Psoas muscle (tissue), 8 donors: ENCODE results near the gene CRACDL. TPM values are rescaled to one million over a fixed set of nuclear protein-coding genes. Genes with fewer than 3 reads are reported as not detected.
"Not testable (repeated sequence)": the region's sequence is repeated elsewhere in the genome, so short reads cannot be mapped to it uniquely, and the experiment has no call there.

Experiments used
- ATAC-seq, 4 donors: fragments of 200-7000 bp; cut with Tn5 transposase; one replicate each; pipeline ENCODE4 v1.9.1; 2020; ENCODE audit warnings: moderate library complexity in 3 of 4, mild to moderate bottlenecking in 2 of 4
- DNase-seq, 2 donors: peaks; one replicate each; pipeline ENCODE4 v3.0.0-alpha.2; 2020
- H3K27ac ChIP-seq: fragments of 200-600 bp; one replicate; pipeline ENCODE4 v1.8.0; 2022
- H3K27me3 ChIP-seq, 3 donors: fragments of 200-600 bp in 1 of 3; one replicate each; pipeline versions ENCODE4 v1.6.1 to v1.8.0; 2013 to 2022; ENCODE audit warnings: low read length in 2 of 3, mild to moderate bottlenecking in 2 of 3, moderate library complexity in 1 of 3; ENCODE audit not compliant: insufficient read depth in 3 of 3
- H3K36me3 ChIP-seq, 2 donors: fragments of 200-600 bp in 1 of 2; one replicate each; pipeline versions ENCODE4 v1.6.1 to v1.8.0; 2013 to 2022; ENCODE audit warnings: low read depth in 1 of 2, mild to moderate bottlenecking in 1 of 2, moderate library complexity in 1 of 2; ENCODE audit not compliant: insufficient read depth in 1 of 2
- H3K4me1 ChIP-seq: fragments of 200-600 bp; one replicate; pipeline ENCODE4 v1.8.0; 2022
- H3K4me3 ChIP-seq: fragments of 200-600 bp; one replicate; pipeline ENCODE4 v1.8.0; 2022; ENCODE audit warnings: mild to moderate bottlenecking
- H3K9me3 ChIP-seq: fragments of 200-600 bp; one replicate; pipeline ENCODE4 v1.8.0; 2022
- CTCF ChIP-seq: fragments of 200-600 bp; IDR thresholded peaks from one replicate; pipeline ENCODE4 v1.8.0; 2022; ENCODE audit warnings: antibody characterized with exemption
- WGBS, 3 donors: extraction: QIAGEN DNeasy Blood & Tissue Kit; methylation state at CpG; one replicate each; pipeline versions ENCODE4 v1.1.6 to v1.1.7; 2013; 5-methylcytosine and 5-hydroxymethylcytosine counted together
- intact Hi-C, 2 donors: fragments of 100-400 bp; cut with DNase I; formaldehyde crosslinking; loops; one replicate each; pipeline versions ENCODE4 v1.11.0 to v1.14.2; 2022
- polyA plus RNA-seq, 3 donors: library from polyadenylated mRNA; stranded (reverse); fragments of 200-250 nt; gene quantifications; one replicate each; pipeline ENCODE4 v1.2.3, GENCODE V29; 2013
- total RNA-seq, 4 donors: library from RNA; stranded (reverse); fragmentation: NEBNext Ultra II Directional in 2 of 4; extraction: Animal tissue kit (Norgen Biotek cat#: 25700) in 2 of 4; gene quantifications; one replicate each; pipeline versions ENCODE4 v1.2.1 to v1.2.4, GENCODE V29; 2021 to 2023
- donor health status: healthy with polysubstance abuse.
- donor health status: DM: no; HTN: no; CAD: no; lungs with moderate emphysema.
- donor health status: Bipolar disorder and iron deficiency.
- donor health status: healthy.
- donor health status: DM: yes; HTN: yes; CAD: no.
- donor health status: DM: no; HTN: no; CAD: no.
- donor health status: DM: no; HTN: no; CAD: no.
- donor health status: DM: yes; HTN: yes; CAD: no.

CRACDL gene
- total and polyA plus RNA-seq, 7 donors, result 0.97 to 3.1 (median 2.3) TPM

- no peaks in the 10 kb centered on the region for H3K27me3 ChIP-seq
- no peak for DNase-seq
- WGBS, 3 donors, result 96 to 97% (median 97%) methylated on average over 3 of the region's 3 CpGs
- no peak for ATAC-seq
- H3K9me3 ChIP-seq, result no peaks in the 10 kb centered on the region
- H3K4me3 ChIP-seq, result no peak overlapping the region
- intact Hi-C loops, result loop anchor here in 1 of 2 donors (2.0 kb wide), 1 partner anchor 20 kb away; no protein-coding TSS in a partner anchor
- H3K36me3 ChIP-seq, result no peaks in the 10 kb centered on the region
- no peaks in the 10 kb centered on the region for H3K4me1 ChIP-seq
- TF ChIP-seq CTCF, result no peak
- no peak overlapping the region for H3K27ac ChIP-seq
These were observed 34.7 kb downstream of the CRACDL start for GRCh38 chr2:98901291-98901690.

GRCh38 chr2:98900721-98901120 lies 35.3 kb downstream of the CRACDL start:
- Histone ChIP-seq H3K36me3 (no peaks in the 10 kb centered on the region), H3K4me1 (no peaks in the 10 kb centered on the region), H3K9me3 (no peaks in the 10 kb centered on the region), H3K4me3 (no peak overlapping the region), H3K27ac (no peak overlapping the region), H3K27me3 (no peaks in the 10 kb centered on the region)
- DNase-seq, result no peak
- WGBS, 3 donors, result 77 to 86% (median 83%) methylated on average over 8 of the region's 8 CpGs
- intact Hi-C loops, result loop anchor here in 1 of 2 donors (2.0 kb wide), 1 partner anchor 20 kb away; no protein-coding TSS in a partner anchor
- no peak for TF ChIP-seq CTCF
- no peak for ATAC-seq

DNA sequence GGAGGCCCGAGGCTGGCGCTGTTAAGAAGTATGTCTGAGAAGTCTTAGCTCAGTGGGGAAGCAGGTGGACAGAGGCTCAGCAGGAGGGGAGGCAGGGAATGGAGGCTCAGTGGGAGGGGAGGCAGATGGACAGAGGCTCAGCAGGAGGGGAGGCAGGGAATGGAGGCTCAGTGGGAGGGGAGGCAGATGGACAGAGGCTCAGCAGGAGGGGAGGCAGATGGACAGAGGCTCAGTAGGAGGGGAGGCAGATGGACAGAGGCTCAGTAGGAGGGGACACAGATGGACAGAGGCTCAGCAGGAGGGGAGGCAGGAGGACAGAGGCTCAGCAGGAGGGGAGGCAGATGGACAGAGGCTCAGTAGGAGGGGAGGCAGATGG lies 36.3 kb downstream of the CRACDL start:
- H3K27ac ChIP-seq, H3K27me3 ChIP-seq, H3K36me3 ChIP-seq, H3K4me1 ChIP-seq, H3K9me3 ChIP-seq, ATAC-seq, DNase-seq, H3K4me3 ChIP-seq: not testable (repeated sequence)
- intact Hi-C loops, result loop anchor here in 1 of 2 donors (2.0 kb wide), 1 partner anchor 21 kb away; no protein-coding TSS in a partner anchor
- 91 to 95% (median 92%) methylated on average over 2 of the region's 2 CpGs for WGBS, 3 donors

GRCh38 chr2:98899041-98899702 lies 36.9 kb downstream of the CRACDL start:
- H3K36me3 ChIP-seq, result no peaks in the 10 kb centered on the region
- no peaks in the 10 kb centered on the region for H3K9me3 ChIP-seq
- intact Hi-C loops, result no loop called here
- 79 to 80% (median 79%) methylated on average over 5 of the region's 5 CpGs for WGBS, 3 donors
- no peak for TF ChIP-seq CTCF
- no peak overlapping the region for H3K27ac ChIP-seq
- DNase-seq (no peak), ATAC-seq (no peak)
- H3K4me1 ChIP-seq, result no peaks in the 10 kb centered on the region
- H3K27me3 ChIP-seq, result no peaks in the 10 kb centered on the region
- H3K4me3 ChIP-seq, result no peak overlapping the region

DNA sequence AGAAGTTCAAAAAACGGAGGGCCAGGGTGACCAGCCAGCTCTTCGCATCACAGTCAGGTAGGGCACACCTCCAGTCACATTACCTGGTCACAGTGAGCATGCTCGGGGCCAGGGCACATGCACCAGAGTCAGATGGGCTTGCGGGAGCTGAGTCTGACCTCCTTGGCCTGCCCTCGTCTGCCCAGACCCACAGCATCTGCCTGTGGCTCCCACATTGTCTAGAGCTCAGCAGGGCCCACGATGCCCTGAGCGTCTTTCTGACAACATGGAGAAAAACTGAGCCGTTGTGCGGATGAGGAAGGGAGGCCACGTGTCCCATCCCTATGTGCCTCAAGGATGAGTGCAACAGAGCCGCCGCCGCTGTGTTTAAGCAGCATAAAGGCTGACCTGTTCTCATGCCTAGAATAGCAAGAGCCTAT lies 37.6 kb downstream of the CRACDL start:
- Histone ChIP-seq H3K9me3 (no peaks in the 10 kb centered on the region), H3K4me1 (no peaks in the 10 kb centered on the region), H3K4me3 (no peak overlapping the region), H3K27me3 (no peaks in the 10 kb centered on the region), H3K36me3 (no peaks in the 10 kb centered on the region), H3K27ac (no peak overlapping the region)
- DNase-seq, result no peak
- TF ChIP-seq CTCF, result no peak
- intact Hi-C loops, result no loop called here
- WGBS, 3 donors, result 91 to 93% (median 93%) methylated on average over 13 of the region's 13 CpGs
- ATAC-seq, result no peak
